Measurements from ENCODE around the gene FLOT1.

DNA sequence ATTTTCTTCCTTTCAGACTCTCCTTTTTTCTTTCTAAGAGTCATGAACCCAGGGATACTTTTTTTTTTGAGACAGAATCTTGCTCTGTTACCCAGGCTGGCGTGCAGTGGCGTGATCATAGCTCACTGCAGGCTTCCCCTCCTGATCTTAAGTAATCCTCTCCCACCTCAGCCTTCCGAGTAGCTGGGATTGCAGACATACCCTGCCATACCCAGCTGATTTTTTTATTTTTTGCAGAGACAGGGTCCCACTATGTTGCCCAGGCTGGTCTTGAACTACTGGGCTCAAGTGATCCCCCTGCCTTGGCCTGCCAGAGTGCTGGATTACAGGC lies 34.6 kb upstream of the FLOT1 start:
- TF ChIP-seq EP300 (IDR thresholded peaks at IDR 0.05) (no peak), POLR2AphosphoS5 (IDR thresholded peaks at IDR 0.05) (no peak), POLR2A (IDR thresholded peaks at IDR 0.05) (no peak)
